Chondrocyte (in vitro differentiated cells): ENCODE measurements around the gene DCTN2. TPM values are rescaled to one million over a fixed set of nuclear protein-coding genes. Genes with fewer than 3 reads are reported as not detected.
"Not testable (repeated sequence)": the region's sequence is repeated elsewhere in the genome, so short reads cannot be mapped to it uniquely, and the experiment has no call there.

Experiments
- DNase-seq: peaks from one replicate; pipeline ENCODE4 v3.0.0; 2021; ENCODE audit warnings: mixed read lengths, low spot score
- H3K27ac Mint-ChIP-seq: one replicate; pipeline ENCODE4 v1.8.0; 2021; ENCODE audit warnings: mild to moderate bottlenecking, moderate library complexity, mixed read lengths; ENCODE audit not compliant: unreplicated experiment
- H3K27me3 Mint-ChIP-seq: 2 replicates; pipeline ENCODE4 v1.8.0; 2021; ENCODE audit warnings: low read depth, mixed read lengths
- H3K36me3 Mint-ChIP-seq: 2 replicates; pipeline ENCODE4 v1.8.0; 2021; ENCODE audit warnings: low read depth, mixed read lengths
- H3K4me1 Mint-ChIP-seq: 2 replicates; pipeline ENCODE4 v1.8.0; 2021; ENCODE audit warnings: low read depth, mild to moderate bottlenecking, mixed read lengths
- H3K4me3 Mint-ChIP-seq: one replicate; pipeline ENCODE4 v1.8.0; 2021; ENCODE audit warnings: mild to moderate bottlenecking, moderate library complexity, mixed read lengths; ENCODE audit not compliant: unreplicated experiment
- H3K9me3 Mint-ChIP-seq: 2 replicates; pipeline ENCODE4 v1.8.0; 2021; ENCODE audit warnings: low read depth, mixed read lengths
- total RNA-seq: library from RNA; stranded (reverse); gene quantifications from 3 replicates; pipeline ENCODE4 v1.2.1, GENCODE V29; 2021
- TF ChIP-seq, protein P1 (sequence below): fragments of 200-600 bp; sonication (generic); IDR thresholded peaks from 2 replicates; pipeline ENCODE4 v1.5.0; 2021; ENCODE audit warnings: antibody characterized with exemption, mild to moderate bottlenecking, moderate library complexity

DCTN2 gene
- total RNA-seq, 1 donor from 2014 or later, result 112 TPM

DNA sequence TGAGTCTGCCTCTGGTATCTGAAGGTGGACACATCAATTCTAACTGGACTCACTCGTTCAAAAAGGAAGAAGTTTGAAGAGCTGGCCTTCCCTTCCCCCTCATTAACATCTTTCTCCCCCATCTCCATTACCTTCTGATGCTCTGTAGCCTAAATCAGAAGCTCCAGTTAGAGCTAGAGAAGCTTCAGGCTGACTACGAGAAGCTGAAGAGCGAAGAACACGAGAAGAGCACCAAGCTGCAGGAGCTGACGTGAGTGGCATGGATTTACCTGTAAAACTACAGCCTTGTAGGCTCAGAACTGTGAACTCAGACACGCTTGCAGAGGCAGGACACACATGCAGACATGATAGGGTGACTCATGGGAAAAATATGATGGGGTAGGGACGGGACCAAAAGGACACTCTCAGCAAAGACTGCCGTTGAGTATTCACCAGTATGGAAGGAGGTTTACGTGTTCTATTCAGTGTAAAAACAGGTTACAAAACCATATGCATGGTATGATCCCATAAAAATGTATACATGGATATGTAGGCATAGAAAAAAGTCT lies 29.7 kb upstream of the DCTN2 start:
- no peaks in the 10 kb centered on the region for H3K9me3 Mint-ChIP-seq
- H3K27ac Mint-ChIP-seq, result no peak overlapping the region
- H3K36me3 Mint-ChIP-seq, result peaks cover 36% of the 10 kb centered on the region
- TF ChIP-seq, protein P1, sequence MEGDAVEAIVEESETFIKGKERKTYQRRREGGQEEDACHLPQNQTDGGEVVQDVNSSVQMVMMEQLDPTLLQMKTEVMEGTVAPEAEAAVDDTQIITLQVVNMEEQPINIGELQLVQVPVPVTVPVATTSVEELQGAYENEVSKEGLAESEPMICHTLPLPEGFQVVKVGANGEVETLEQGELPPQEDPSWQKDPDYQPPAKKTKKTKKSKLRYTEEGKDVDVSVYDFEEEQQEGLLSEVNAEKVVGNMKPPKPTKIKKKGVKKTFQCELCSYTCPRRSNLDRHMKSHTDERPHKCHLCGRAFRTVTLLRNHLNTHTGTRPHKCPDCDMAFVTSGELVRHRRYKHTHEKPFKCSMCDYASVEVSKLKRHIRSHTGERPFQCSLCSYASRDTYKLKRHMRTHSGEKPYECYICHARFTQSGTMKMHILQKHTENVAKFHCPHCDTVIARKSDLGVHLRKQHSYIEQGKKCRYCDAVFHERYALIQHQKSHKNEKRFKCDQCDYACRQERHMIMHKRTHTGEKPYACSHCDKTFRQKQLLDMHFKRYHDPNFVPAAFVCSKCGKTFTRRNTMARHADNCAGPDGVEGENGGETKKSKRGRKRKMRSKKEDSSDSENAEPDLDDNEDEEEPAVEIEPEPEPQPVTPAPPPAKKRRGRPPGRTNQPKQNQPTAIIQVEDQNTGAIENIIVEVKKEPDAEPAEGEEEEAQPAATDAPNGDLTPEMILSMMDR, result no peak
- H3K4me3 Mint-ChIP-seq, result no peak overlapping the region
- DNase-seq, result no peak
- no peaks in the 10 kb centered on the region for H3K27me3 Mint-ChIP-seq
- no peaks in the 10 kb centered on the region for H3K4me1 Mint-ChIP-seq

DNA sequence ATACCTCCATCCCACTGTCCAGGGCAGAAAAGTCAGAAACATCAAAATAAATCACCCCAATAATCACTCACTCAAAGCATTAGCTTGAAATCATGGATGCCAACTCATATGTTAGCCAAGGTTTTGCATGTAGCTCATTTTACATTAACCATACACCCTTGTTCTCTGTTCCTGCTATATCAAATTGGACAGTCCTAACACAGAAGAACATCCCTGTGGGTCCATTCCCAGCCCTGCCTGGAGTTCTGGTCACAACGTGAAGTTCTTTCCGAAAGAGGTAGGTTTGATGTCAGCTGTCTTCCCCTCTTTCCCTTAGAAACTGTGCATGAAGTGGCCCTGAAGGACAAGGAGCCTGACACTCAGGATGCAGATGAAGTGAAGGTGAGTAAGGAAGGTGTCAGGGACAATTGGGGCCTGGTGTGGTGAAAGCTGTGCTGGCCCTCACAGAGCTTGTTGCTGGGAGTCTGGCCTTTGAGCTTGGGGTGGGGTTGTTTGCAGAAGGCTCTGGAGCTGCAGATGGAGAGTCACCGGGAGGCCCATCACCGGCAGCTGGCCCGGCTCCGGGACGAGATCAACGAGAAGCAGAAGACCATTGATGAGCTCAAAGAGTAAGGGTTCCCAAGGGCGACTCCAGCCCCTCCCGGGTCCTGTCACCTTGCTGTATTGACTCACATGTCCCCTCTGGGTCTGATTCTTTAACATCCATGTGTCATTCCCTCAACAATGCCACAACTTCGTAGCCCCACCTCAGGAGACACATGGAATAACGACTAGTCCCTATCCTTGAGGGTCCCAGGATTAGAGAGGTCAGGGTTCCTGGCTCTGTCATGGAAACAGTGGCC lies 29.0 kb upstream of the DCTN2 start:
- no peaks in the 10 kb centered on the region for H3K4me1 Mint-ChIP-seq
- H3K4me3 Mint-ChIP-seq, result no peak overlapping the region
- TF ChIP-seq, protein P1, result no peak
- H3K36me3 Mint-ChIP-seq, result peaks cover 37% of the 10 kb centered on the region
- no peaks in the 10 kb centered on the region for H3K9me3 Mint-ChIP-seq
- no peaks in the 10 kb centered on the region for H3K27me3 Mint-ChIP-seq
- no peak for DNase-seq
- H3K27ac Mint-ChIP-seq, result no peak overlapping the region

DNA sequence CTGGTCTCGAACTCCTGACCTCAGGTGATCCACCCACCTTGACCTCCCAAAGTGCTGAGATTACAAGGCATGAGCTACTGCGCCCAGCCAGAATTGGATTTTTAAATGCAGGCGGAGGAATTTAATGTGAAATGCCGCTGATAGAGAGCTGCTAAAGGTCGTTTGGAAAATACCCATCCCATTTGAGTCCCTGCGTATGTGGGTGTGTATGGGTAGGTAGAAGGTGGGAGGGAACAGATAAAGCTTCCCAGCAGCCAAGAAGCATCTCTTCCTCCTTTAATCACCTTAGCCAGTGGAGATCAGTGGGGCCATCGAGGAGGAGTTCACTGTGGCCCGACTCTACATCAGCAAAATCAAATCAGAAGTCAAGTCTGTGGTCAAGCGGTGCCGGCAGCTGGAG lies 27.8 kb upstream of the DCTN2 start:
- no peak overlapping the region for H3K4me3 Mint-ChIP-seq
- H3K4me1 Mint-ChIP-seq, result no peaks in the 10 kb centered on the region
- H3K27me3 Mint-ChIP-seq, result no peaks in the 10 kb centered on the region
- H3K9me3 Mint-ChIP-seq, result no peaks in the 10 kb centered on the region
- peaks cover 38% of the 10 kb centered on the region for H3K36me3 Mint-ChIP-seq
- H3K27ac Mint-ChIP-seq, result no peak overlapping the region
- TF ChIP-seq, protein P1, result no peak
- no peak for DNase-seq

DNA sequence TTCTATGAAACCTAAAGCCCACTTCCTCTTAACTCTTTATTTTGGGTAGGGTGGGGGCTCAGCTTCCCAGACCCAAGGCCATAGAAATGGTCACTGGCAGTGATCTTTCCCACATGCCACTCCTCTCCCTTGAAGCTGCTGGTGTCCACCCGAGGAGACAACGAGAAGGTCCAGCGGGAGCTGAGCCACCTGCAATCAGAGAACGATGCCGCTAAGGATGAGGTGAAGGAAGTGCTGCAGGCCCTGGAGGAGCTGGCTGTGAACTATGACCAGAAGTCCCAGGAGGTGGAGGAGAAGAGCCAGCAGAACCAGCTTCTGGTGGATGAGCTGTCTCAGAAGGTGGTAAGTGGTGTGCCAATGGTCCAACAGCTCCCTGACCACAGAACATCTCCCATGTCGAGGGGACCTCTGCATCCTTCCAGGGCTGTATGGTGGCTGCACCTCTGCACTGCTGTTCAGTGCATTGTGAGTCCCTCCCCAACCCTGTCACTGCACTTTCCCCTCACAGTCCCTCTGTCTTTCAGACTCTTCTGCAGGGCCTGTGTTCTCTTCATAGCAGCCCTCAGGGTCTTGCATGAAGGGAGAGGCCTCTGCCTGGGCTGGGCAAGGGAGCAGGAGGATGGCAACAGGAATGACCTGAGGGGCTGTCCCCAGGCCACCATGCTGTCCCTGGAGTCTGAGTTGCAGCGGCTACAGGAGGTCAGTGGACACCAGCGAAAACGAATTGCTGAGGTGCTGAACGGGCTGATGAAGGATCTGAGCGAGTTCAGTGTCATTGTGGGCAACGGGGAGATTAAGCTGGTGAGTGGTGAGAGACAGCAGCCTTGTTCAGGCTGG lies 25.2 kb upstream of the DCTN2 start:
- no peaks in the 10 kb centered on the region for H3K4me1 Mint-ChIP-seq
- no peaks in the 10 kb centered on the region for H3K9me3 Mint-ChIP-seq
- no peak overlapping the region for H3K27ac Mint-ChIP-seq
- H3K27me3 Mint-ChIP-seq, result no peaks in the 10 kb centered on the region
- DNase-seq, result no peak
- H3K4me3 Mint-ChIP-seq, result no peak overlapping the region
- H3K36me3 Mint-ChIP-seq, result peaks cover 45% of the 10 kb centered on the region
- TF ChIP-seq, protein P1, result no peak

GRCh38 chr12:57570438-57570837 lies 23.4 kb upstream of the DCTN2 start:
- not testable (repeated sequence) for H3K4me1 Mint-ChIP-seq, H3K4me3 Mint-ChIP-seq, H3K27me3 Mint-ChIP-seq, H3K27ac Mint-ChIP-seq, H3K9me3 Mint-ChIP-seq, DNase-seq
- H3K36me3 Mint-ChIP-seq, result peaks cover 33% of the 10 kb centered on the region
